Measurements from ENCODE around the gene MOCS3.

MOCS3 gene

DNA sequence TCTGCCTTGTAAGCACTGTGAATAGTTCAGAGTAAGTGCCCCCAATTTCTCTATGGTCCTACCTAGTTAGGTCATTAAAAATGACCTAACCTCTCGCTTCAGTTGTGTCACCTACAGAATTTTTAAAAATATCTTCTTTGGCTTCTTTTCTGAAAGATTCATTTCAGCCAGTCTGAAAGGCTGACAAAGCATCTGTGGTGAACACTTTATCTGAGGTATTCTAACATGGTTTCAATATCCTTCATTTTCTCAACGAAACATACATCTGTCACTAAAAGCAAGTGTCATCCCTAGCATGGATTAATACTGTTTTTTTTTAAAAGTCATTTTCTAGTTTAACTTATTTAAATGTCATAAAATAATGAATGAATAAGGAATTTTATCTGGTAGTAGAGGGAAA, 5.4 kb upstream of the MOCS3 start:
- no peak for DNase-seq (ENCODE audit: low read depth)
- in situ Hi-C loops (cut with HindIII; ENCODE audit: low sequenced_read_pairs): no loop called here
- TF ChIP-seq, protein P1, sequence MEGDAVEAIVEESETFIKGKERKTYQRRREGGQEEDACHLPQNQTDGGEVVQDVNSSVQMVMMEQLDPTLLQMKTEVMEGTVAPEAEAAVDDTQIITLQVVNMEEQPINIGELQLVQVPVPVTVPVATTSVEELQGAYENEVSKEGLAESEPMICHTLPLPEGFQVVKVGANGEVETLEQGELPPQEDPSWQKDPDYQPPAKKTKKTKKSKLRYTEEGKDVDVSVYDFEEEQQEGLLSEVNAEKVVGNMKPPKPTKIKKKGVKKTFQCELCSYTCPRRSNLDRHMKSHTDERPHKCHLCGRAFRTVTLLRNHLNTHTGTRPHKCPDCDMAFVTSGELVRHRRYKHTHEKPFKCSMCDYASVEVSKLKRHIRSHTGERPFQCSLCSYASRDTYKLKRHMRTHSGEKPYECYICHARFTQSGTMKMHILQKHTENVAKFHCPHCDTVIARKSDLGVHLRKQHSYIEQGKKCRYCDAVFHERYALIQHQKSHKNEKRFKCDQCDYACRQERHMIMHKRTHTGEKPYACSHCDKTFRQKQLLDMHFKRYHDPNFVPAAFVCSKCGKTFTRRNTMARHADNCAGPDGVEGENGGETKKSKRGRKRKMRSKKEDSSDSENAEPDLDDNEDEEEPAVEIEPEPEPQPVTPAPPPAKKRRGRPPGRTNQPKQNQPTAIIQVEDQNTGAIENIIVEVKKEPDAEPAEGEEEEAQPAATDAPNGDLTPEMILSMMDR (IDR thresholded peaks at IDR 0.05; ENCODE audit: low read depth, low read length, missing control alignments): no peak
- H3K4me3 ChIP-seq (ENCODE audit: low read depth, low read length): no peak overlapping the region

DNA sequence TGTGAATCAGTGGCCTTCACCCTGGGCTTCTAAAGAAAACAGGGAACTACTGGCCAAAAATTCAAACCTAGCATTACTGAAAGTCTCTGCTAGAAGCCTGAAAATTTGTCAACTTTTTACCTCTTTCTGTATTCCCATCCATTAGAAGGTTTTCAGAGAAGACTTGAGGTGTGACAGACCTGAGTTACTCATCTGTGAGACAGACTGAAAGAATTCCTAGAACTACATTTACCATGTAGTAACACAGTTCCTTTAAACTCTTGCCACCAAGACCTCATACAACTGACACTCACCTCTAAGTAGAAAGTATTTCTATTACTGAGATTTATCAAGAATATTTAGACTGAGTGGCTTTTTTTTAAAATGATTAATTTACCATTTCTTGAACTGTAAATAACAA, 4.8 kb upstream of the MOCS3 start:
- no peak overlapping the region for H3K4me3 ChIP-seq (ENCODE audit: low read depth, low read length)
- no peak for DNase-seq (ENCODE audit: low read depth)
- in situ Hi-C loops (cut with HindIII; ENCODE audit: low sequenced_read_pairs): no loop called here
- TF ChIP-seq, protein P1 (IDR thresholded peaks at IDR 0.05; ENCODE audit: low read depth, low read length, missing control alignments): no peak

DNA sequence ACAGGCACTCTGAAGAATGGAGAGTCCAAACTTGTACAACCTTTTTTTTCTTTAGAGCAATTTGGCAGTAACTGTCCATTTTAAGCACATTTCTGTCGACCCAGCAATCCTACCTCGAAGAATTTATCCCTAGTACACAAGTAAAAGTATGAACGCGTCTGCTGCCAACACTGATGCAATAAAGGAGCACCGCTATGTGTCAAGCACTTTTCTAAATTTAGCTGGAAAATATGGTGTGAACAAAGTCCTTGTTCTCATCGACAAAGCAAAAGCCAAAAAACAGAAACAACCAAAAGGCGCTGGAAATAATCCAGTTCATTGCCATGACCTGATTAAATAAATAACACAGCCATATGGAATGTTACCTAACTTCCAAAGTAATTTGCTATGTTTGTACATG, 1.3 kb upstream of the MOCS3 start:
- DNase-seq (ENCODE audit: low read depth): no peak

DNA sequence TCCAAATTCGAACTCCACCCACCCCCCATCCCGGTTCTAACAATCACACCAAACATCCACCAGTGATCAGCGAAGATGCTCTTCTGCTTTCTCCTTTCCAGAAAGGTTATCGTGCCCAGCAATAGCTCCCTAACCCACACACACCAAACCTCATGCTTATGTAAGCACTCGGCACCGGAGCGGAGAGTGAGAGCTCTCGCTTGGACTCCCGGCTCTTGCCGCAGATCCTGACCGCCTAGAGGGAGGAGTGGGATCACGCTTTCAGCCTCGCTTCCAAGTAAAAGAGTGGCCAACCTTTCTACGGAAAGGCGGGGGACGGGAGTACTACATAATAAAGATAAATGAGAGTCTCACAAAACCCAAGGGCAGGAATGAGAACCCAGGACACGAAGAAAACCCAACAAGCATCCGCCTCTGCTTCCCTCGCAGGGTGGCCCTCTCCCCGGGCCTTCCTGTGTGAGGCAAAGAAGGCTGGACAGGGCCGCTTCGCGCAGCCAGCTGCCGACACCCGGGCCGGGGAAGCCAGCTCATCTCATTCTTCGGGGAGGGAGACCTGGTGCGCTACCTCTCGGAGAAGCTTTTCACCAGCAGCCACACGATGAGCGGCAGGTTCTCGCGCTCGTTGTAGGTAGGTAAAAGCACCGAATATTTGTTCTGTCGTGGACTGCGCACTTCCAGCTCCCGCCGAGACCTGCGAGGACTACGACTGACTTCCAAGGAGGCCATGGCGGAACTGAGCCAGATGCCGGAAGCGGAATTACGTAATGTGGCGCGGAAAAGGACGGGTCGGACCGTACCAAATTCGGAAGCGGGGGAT, 612 bp upstream of the MOCS3 start, which contains the start of gene DPM1:
Gene DPM1 (minus strand): TSS at position 735 of the 817 bp plus-strand sequence. CDS start 9 bp downstream, at position 726.
- TF ChIP-seq, protein P1 (IDR thresholded peaks at IDR 0.05; ENCODE audit: low read depth, low read length, missing control alignments): no peak
- DNase-seq (ENCODE audit: low read depth): no peak
- H3K4me3 ChIP-seq (ENCODE audit: low read depth, low read length): peak within 1 kb of the TSS; percentile 95
- in situ Hi-C loops (cut with HindIII; ENCODE audit: low sequenced_read_pairs): no loop called here

More for the DNA sequence above, 1.3 kb upstream of the MOCS3 start:
- H3K4me3 ChIP-seq (ENCODE audit: low read depth, low read length): peak overlapping the region; percentile 95
- TF ChIP-seq, protein P1 (IDR thresholded peaks at IDR 0.05; ENCODE audit: low read depth, low read length, missing control alignments): no peak
- in situ Hi-C loops (cut with HindIII; ENCODE audit: low sequenced_read_pairs): no loop called here

DNA sequence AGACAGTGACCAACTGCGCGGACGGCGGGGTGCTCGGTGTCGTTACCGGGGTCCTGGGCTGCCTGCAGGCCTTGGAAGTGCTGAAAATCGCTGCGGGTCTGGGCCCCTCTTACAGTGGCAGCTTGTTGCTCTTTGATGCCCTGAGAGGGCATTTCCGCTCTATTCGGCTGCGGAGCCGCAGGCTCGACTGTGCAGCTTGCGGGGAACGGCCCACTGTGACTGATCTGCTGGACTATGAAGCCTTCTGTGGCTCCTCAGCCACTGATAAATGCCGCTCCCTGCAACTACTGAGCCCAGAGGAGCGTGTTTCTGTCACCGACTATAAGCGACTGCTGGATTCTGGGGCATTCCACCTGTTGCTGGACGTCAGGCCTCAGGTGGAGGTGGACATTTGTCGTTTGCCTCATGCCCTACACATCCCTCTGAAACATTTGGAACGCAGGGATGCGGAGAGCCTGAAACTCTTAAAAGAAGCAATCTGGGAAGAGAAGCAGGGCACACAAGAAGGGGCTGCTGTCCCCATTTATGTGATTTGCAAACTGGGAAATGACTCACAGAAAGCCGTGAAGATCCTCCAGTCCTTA, 1.0 kb downstream of the MOCS3 start:
- no peak for DNase-seq (ENCODE audit: low read depth)
- TF ChIP-seq, protein P1 (IDR thresholded peaks at IDR 0.05; ENCODE audit: low read depth, low read length, missing control alignments): no peak
- in situ Hi-C loops (cut with HindIII; ENCODE audit: low sequenced_read_pairs): no loop called here
- peak overlapping the region; percentile 95 for H3K4me3 ChIP-seq (ENCODE audit: low read depth, low read length)

DNA sequence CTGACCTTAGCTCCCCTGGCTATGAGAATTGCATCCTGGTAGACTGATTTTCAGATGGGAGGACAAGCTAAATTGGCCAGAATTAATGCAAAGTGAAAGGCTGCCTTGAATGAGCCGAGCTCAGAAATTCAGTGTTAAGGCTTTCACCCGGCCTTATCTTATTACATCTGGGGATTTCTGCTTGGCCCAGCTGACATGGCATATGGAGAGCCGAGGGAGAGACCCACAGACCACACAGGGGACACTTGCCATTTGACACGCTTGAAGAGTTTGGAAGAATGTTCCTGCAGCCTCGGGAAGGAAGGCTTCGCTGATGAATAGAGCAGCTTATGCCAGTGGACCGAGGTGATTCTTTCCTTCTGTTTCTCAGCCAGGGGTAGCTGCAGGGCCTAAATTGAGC, 9.0 kb downstream of the MOCS3 start:
- H3K4me3 ChIP-seq (ENCODE audit: low read depth, low read length): no peak overlapping the region
- no peak for DNase-seq (ENCODE audit: low read depth)
- TF ChIP-seq, protein P1 (IDR thresholded peaks at IDR 0.05; ENCODE audit: low read depth, low read length, missing control alignments): no peak
- in situ Hi-C loops (cut with HindIII; ENCODE audit: low sequenced_read_pairs): no loop called here
